Fibroblast of lung (primary cell): ENCODE data around the gene KCNT1. TPM values are rescaled to one million over a fixed set of nuclear protein-coding genes. Genes with fewer than 3 reads are reported as not detected.

Experiments
- DNase-seq, 2 donors: peaks; one replicate each; pipeline versions ENCODE4 v3.0.0 to v3.0.0-alpha.2; 2010; ENCODE audit warnings: low read depth in 2 of 2
- H2AFZ ChIP-seq: 2 replicates; pipeline ENCODE4 v1.5.1; 2012; ENCODE audit warnings: low read length, control low read depth, inconsistent platforms
- H3K27ac ChIP-seq: 2 replicates; pipeline ENCODE4 v1.5.1; 2011; ENCODE audit warnings: low read length, control low read depth; ENCODE audit not compliant: insufficient read depth
- H3K27me3 ChIP-seq: 2 replicates; pipeline ENCODE4 v1.5.1; 2011; ENCODE audit warnings: mild to moderate bottlenecking, low read length; ENCODE audit not compliant: control insufficient read depth, insufficient read depth
- H3K36me3 ChIP-seq: 2 replicates; pipeline ENCODE4 v1.5.1; 2011; ENCODE audit warnings: low read length; ENCODE audit not compliant: control insufficient read depth, insufficient read depth
- H3K4me1 ChIP-seq: 2 replicates; pipeline ENCODE4 v1.5.1; 2011; ENCODE audit warnings: low read length; ENCODE audit not compliant: control insufficient read depth, insufficient read depth; ENCODE audit errors: extremely low read depth
- H3K4me2 ChIP-seq: 2 replicates; pipeline ENCODE4 v1.5.1; 2011; ENCODE audit warnings: low read length, control low read depth; ENCODE audit not compliant: insufficient read depth; ENCODE audit errors: extremely low read depth
- H3K4me3 ChIP-seq, 4 experiments: fragments of 200-600 bp in 1 of 4; sonication (generic) in 1 of 4; replicated peaks in 1 of 4; 2 replicates each; pipeline ENCODE4 v1.5.1; 2011 to 2016; ENCODE audit warnings: low read length in 4 of 4, low read depth in 3 of 4, mild to moderate bottlenecking in 3 of 4, control low read depth in 2 of 4, inconsistent platforms in 1 of 4, mixed read lengths in 1 of 4; ENCODE audit not compliant: insufficient read depth in 1 of 4; ENCODE audit errors: control extremely low read depth in 1 of 4
- H3K79me2 ChIP-seq: 2 replicates; pipeline ENCODE4 v1.5.1; 2012; ENCODE audit warnings: mild to moderate bottlenecking, low read length, inconsistent platforms; ENCODE audit not compliant: control insufficient read depth, insufficient read depth
- H3K9ac ChIP-seq: 2 replicates; pipeline ENCODE4 v1.5.1; 2011; ENCODE audit warnings: mild to moderate bottlenecking, low read length, control low read depth; ENCODE audit not compliant: insufficient read depth
- H3K9me3 ChIP-seq: 2 replicates; pipeline ENCODE4 v1.5.1; 2012; ENCODE audit warnings: low read depth, low read length; ENCODE audit not compliant: control insufficient read depth, insufficient read depth
- H4K20me1 ChIP-seq: 2 replicates; pipeline ENCODE4 v1.5.1; 2011; ENCODE audit warnings: low read length; ENCODE audit not compliant: control insufficient read depth, insufficient read depth; ENCODE audit errors: extremely low read depth
- EZH2 ChIP-seq: IDR thresholded peaks from 2 replicates; pipeline ENCODE4 v1.5.1; 2012; ENCODE audit warnings: low read length, control low read depth, mild to moderate bottlenecking; ENCODE audit errors: missing control alignments
- polyA plus RNA-seq, 2 donors: library from polyadenylated mRNA; depleted of rRNA in 1 of 2; stranded (reverse) in 1 of 2; unstranded in 1 of 2; fragments of >200 nt; gene quantifications; 2 replicates each; pipeline ENCODE4 v1.2.1, GENCODE V29; 2011 to 2012; ENCODE audit warnings: missing spikeins in 1 of 2
- total RNA-seq: library from RNA; depleted of rRNA; stranded (reverse); fragments of >200 nt; gene quantifications from 2 replicates; pipeline ENCODE4 v1.2.1, GENCODE V29; 2014
- TF ChIP-seq, protein P1 (sequence below), 2 donors: IDR thresholded peaks in 1 of 2; conservative IDR thresholded peaks in 1 of 2; 1 replicate in 1 of 2; 2 replicates in 1 of 2; pipeline ENCODE4 v1.5.1; 2011 to 2012; ENCODE audit warnings: low read length in 2 of 2, control low read depth in 1 of 2, inconsistent platforms in 1 of 2, low read depth in 1 of 2, mild to moderate bottlenecking in 1 of 2

The KCNT1 gene
- total and polyA plus RNA-seq, 2 donors (not counting 1 experiment from before 2014, with no cell fraction given), result not detected

DNA sequence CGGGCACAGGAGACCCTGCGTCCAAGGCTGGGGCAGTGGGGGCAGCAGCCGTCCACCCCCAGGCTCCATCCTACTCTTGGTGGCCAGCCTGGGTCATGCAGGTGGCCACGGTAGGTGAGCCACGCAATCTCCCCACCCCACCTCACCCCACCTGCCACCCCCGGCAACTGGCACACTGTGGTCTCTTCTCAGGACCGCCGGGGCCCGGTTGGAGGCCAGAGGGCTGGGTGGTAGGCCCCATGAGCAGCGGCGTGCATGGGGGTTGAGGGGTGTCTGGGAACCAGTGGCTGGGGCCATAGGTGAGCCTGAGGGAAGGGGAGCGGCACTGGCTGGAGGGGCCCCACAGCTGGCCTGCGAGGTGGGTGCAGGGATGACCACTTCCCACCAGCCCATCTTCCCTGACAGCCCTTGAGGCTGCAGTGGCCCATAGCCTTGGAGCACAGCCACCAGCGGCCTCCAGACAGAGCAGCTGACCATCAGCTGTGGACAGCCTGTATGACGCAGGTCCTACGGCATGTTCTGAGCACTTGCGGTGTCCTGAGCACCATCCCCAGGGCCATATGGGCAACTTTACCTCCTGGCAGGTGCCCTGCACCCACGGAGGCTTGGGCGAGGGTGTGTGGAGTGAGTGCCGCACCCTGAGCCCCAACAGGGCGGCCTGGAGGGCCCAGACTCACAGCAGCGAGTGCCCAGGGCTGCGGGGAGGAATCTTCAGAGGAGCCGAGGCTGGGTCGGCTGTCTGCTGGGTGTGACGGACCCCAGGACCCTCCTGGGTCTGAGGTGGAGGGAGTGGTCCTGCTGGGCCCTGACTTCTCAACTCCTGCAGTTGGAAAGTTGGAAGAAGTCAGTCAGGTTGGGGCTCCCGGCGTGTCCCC lies 47.4 kb downstream of the KCNT1 start:
- Histone ChIP-seq H3K36me3 (no peaks in the 10 kb centered on the region), H3K4me3 (no peak overlapping the region), H3K9me3 (no peaks in the 10 kb centered on the region), H3K27me3 (no peaks in the 10 kb centered on the region), H4K20me1 (no peaks in the 10 kb centered on the region), H3K27ac (no peak overlapping the region), H3K79me2 (no peaks in the 10 kb centered on the region), H2AFZ (no peak overlapping the region), H3K4me2 (no peak overlapping the region), H3K9ac (no peak overlapping the region), H3K4me1 (no peaks in the 10 kb centered on the region)
- TF ChIP-seq, protein P1, sequence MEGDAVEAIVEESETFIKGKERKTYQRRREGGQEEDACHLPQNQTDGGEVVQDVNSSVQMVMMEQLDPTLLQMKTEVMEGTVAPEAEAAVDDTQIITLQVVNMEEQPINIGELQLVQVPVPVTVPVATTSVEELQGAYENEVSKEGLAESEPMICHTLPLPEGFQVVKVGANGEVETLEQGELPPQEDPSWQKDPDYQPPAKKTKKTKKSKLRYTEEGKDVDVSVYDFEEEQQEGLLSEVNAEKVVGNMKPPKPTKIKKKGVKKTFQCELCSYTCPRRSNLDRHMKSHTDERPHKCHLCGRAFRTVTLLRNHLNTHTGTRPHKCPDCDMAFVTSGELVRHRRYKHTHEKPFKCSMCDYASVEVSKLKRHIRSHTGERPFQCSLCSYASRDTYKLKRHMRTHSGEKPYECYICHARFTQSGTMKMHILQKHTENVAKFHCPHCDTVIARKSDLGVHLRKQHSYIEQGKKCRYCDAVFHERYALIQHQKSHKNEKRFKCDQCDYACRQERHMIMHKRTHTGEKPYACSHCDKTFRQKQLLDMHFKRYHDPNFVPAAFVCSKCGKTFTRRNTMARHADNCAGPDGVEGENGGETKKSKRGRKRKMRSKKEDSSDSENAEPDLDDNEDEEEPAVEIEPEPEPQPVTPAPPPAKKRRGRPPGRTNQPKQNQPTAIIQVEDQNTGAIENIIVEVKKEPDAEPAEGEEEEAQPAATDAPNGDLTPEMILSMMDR (conservative IDR thresholded peaks at IDR 0.05 in 1 of 2, IDR thresholded peaks at IDR 0.05 in 1 of 2; ENCODE audit: low read depth in 1 of 2, low read length in 2 of 2), result no peak
- no peak for TF ChIP-seq EZH2
- no peak for DNase-seq

DNA sequence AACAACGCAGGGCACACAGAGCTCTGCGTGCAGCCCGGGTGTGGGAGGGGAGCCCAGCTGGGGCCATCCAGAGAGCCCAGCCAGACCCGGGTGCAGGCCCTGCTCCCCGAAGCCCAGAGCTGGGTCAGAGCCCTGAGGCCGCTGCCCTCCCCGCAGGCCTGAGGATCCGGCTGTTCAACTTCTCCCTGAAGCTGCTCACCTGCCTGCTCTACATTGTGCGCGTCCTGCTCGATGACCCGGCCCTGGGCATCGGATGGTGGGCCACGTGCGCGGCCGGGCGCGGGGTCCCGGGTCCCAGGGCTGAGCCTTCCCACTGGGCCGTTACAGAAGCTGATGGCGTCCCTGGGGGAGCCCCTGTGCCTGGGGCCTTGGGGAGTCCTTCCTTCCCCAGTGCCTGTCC lies 48.8 kb downstream of the KCNT1 start:
- no peak for DNase-seq
- no peak for TF ChIP-seq EZH2
- TF ChIP-seq, protein P1 (conservative IDR thresholded peaks at IDR 0.05 in 1 of 2, IDR thresholded peaks at IDR 0.05 in 1 of 2; ENCODE audit: low read depth in 1 of 2, low read length in 2 of 2), result no peak
- H3K4me3 ChIP-seq, result no peak overlapping the region
- H3K27ac ChIP-seq, result no peak overlapping the region
- H3K27me3 ChIP-seq, result no peaks in the 10 kb centered on the region
- H3K9me3 ChIP-seq, result no peaks in the 10 kb centered on the region
- H2AFZ ChIP-seq, result no peak overlapping the region
- H3K4me1 ChIP-seq, result no peaks in the 10 kb centered on the region
- no peak overlapping the region for H3K4me2 ChIP-seq
- no peak overlapping the region for H3K9ac ChIP-seq
- H3K36me3 ChIP-seq, result no peaks in the 10 kb centered on the region
- no peaks in the 10 kb centered on the region for H4K20me1 ChIP-seq
- no peaks in the 10 kb centered on the region for H3K79me2 ChIP-seq

DNA sequence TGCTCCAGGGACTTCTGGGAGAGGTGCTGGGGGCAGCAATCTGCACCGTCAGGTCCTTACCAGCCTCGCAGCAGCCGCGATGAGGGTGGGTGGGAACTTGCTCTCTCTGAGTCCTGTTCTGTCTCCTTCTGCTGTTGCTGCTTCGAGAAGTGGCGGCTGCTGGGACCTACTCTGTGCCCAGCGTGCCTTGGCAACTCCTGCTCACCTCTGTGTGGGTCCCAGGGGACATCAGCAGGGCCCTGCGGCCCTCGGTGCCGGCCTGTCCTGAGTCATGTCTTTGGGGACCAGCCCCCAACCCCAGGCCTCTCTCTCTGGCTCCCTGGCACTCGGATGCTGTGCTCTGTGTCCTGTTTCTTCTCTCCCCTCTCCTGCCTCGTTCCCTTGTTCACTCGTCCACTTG lies 49.5 kb downstream of the KCNT1 start:
- H3K27ac ChIP-seq, result no peak overlapping the region
- no peaks in the 10 kb centered on the region for H3K27me3 ChIP-seq
- no peaks in the 10 kb centered on the region for H3K36me3 ChIP-seq
- H3K9me3 ChIP-seq, result no peaks in the 10 kb centered on the region
- H4K20me1 ChIP-seq, result no peaks in the 10 kb centered on the region
- no peak for TF ChIP-seq EZH2
- TF ChIP-seq, protein P1 (conservative IDR thresholded peaks at IDR 0.05 in 1 of 2, IDR thresholded peaks at IDR 0.05 in 1 of 2; ENCODE audit: low read depth in 1 of 2, low read length in 2 of 2), result no peak
- no peaks in the 10 kb centered on the region for H3K79me2 ChIP-seq
- no peak for DNase-seq
- no peak overlapping the region for H3K4me2 ChIP-seq
- H3K4me1 ChIP-seq, result no peaks in the 10 kb centered on the region
- H2AFZ ChIP-seq, result no peak overlapping the region
- H3K4me3 ChIP-seq, result no peak overlapping the region
- no peak overlapping the region for H3K9ac ChIP-seq
